ENCODE results near the gene DACH2. TPM values are rescaled to one million over a fixed set of nuclear protein-coding genes. Genes with fewer than 3 reads are reported as not detected.

Gene DACH2
- polyA plus RNA-seq, 3 donors, result not detected

- Histone ChIP-seq H3K36me3 (replicated peaks in 1 of 2; ENCODE audit: control insufficient read depth in 1 of 2, insufficient read depth in 2 of 2, low read length in 2 of 2) (no peaks in the 10 kb centered on the region), H3K9me3 (replicated peaks in 1 of 2; ENCODE audit: control insufficient read depth in 1 of 2, insufficient read depth in 1 of 2, low read length in 2 of 2) (no peaks in the 10 kb centered on the region), H3K79me2 (ENCODE audit: insufficient read depth, low read length) (no peaks in the 10 kb centered on the region), H3K4me1 (ENCODE audit: control insufficient read depth in 1 of 2, insufficient read depth in 2 of 2, low read length in 2 of 2) (no peaks in the 10 kb centered on the region), H3K4me2 (replicated peaks; ENCODE audit: extremely low read depth, low read length, poor library complexity, severe bottlenecking) (no peak overlapping the region), H2AFZ (ENCODE audit: insufficient read depth, low read depth, low read length, poor library complexity, severe bottlenecking) (no peak overlapping the region), H3K27ac (ENCODE audit: low read depth in 1 of 2, low read length in 2 of 2) (no peak overlapping the region), H3K27me3 (ENCODE audit: control insufficient read depth in 2 of 2, insufficient read depth in 2 of 2, low read length in 2 of 2) (no peaks in the 10 kb centered on the region), H4K20me1 (ENCODE audit: insufficient read depth, low read length) (no peaks in the 10 kb centered on the region), H3K9ac (ENCODE audit: insufficient read depth, low read length, poor library complexity, severe bottlenecking) (no peak overlapping the region), H3K4me3 (replicated peaks in 1 of 3; ENCODE audit: low read depth in 2 of 3, low read length in 3 of 3) (no peak overlapping the region)
- DNase-seq, result no peak
- no peak overlapping the region for H3K4me3 Mint-ChIP-seq
- H3K36me3 Mint-ChIP-seq, result no peaks in the 10 kb centered on the region
- peaks cover 0 to 2% (median 0%) of the 10 kb centered on the region in 3 donors for H3K27me3 Mint-ChIP-seq (ENCODE audit: low read depth in 3 of 3)
- no CpG with 5 or more reads among the region's 3 CpGs for WGBS (ENCODE audit: insufficient coverage)
- intact Hi-C loops (cut with micrococcal nuclease), result no loop called here
- H3K9me3 Mint-ChIP-seq, result no peaks in the 10 kb centered on the region
- no peak for TF ChIP-seq CTCF (IDR thresholded peaks at IDR 0.05)
- no peak overlapping the region for H3K27ac Mint-ChIP-seq
- H3K4me1 Mint-ChIP-seq, result no peaks in the 10 kb centered on the region
Observed at GRCh38 chrX:86137071-86137470, 11.2 kb upstream of the DACH2 start.

- DNase-seq, result no peak
- no peak overlapping the region for H3K4me3 Mint-ChIP-seq
- Histone ChIP-seq H3K4me3 (replicated peaks in 1 of 3; ENCODE audit: low read depth in 2 of 3, low read length in 3 of 3) (no peak overlapping the region), H3K36me3 (replicated peaks in 1 of 2; ENCODE audit: control insufficient read depth in 1 of 2, insufficient read depth in 2 of 2, low read length in 2 of 2) (no peaks in the 10 kb centered on the region), H3K4me1 (ENCODE audit: control insufficient read depth in 1 of 2, insufficient read depth in 2 of 2, low read length in 2 of 2) (no peaks in the 10 kb centered on the region), H3K4me2 (replicated peaks; ENCODE audit: extremely low read depth, low read length, poor library complexity, severe bottlenecking) (no peak overlapping the region), H2AFZ (ENCODE audit: insufficient read depth, low read depth, low read length, poor library complexity, severe bottlenecking) (no peak overlapping the region), H3K9ac (ENCODE audit: insufficient read depth, low read length, poor library complexity, severe bottlenecking) (no peak overlapping the region), H3K79me2 (ENCODE audit: insufficient read depth, low read length) (no peaks in the 10 kb centered on the region), H3K27ac (ENCODE audit: low read depth in 1 of 2, low read length in 2 of 2) (no peak overlapping the region), H4K20me1 (ENCODE audit: insufficient read depth, low read length) (no peaks in the 10 kb centered on the region), H3K27me3 (ENCODE audit: control insufficient read depth in 2 of 2, insufficient read depth in 2 of 2, low read length in 2 of 2) (peaks cover 0 to 4% of the 10 kb centered on the region in 2 donors), H3K9me3 (replicated peaks in 1 of 2; ENCODE audit: control insufficient read depth in 1 of 2, insufficient read depth in 1 of 2, low read length in 2 of 2) (no peaks in the 10 kb centered on the region)
- H3K27me3 Mint-ChIP-seq (ENCODE audit: low read depth in 3 of 3), result peaks cover 4 to 7% (median 5%) of the 10 kb centered on the region in 3 donors
- no peaks in the 10 kb centered on the region for H3K4me1 Mint-ChIP-seq
- no CpG with 5 or more reads among the region's 1 CpG for WGBS (ENCODE audit: insufficient coverage)
- H3K36me3 Mint-ChIP-seq, result no peaks in the 10 kb centered on the region
- intact Hi-C loops (cut with micrococcal nuclease), result no loop called here
- TF ChIP-seq CTCF (IDR thresholded peaks at IDR 0.05), result no peak
- no peak overlapping the region for H3K27ac Mint-ChIP-seq
- peaks cover 0 to 2% (median 0%) of the 10 kb centered on the region in 7 donors for H3K9me3 Mint-ChIP-seq
Observed at GRCh38 chrX:86141786-86142185, 6.5 kb upstream of the DACH2 start.

Measured in CD14-positive monocyte (primary cell).